GM21423 (cell line): ENCODE results near the gene AARS2.

Experiments
- ATAC-seq: cut with Tn5 transposase; IDR thresholded peaks from one replicate; pipeline ENCODE4 v1.9.1; 2021; ENCODE audit warnings: mild to moderate bottlenecking, moderate library complexity; ENCODE audit not compliant: unreplicated experiment

The AARS2 gene

GRCh38 chr6:44264154-44265006 lies 48.8 kb downstream of the AARS2 start:
- peak; percentile 31 for ATAC-seq

GRCh38 chr6:44263354-44264100 lies 49.6 kb downstream of the AARS2 start:
- ATAC-seq: no peak

GRCh38 chr6:44262467-44263353 lies 50.4 kb downstream of the AARS2 start:
- no peak for ATAC-seq

GRCh38 chr6:44261581-44261980 lies 51.6 kb downstream of the AARS2 start:
- no peak for ATAC-seq

- ATAC-seq: no peak
Measured at GRCh38 chr6:44260451-44261297, 52.5 kb downstream of the AARS2 start.

- no peak for ATAC-seq
Measured at GRCh38 chr6:44260011-44260410, 53.1 kb downstream of the AARS2 start.

- no peak for ATAC-seq
Measured at GRCh38 chr6:44258921-44259320, 54.2 kb downstream of the AARS2 start.

- no peak for ATAC-seq
Measured at GRCh38 chr6:44258325-44258863, 54.8 kb downstream of the AARS2 start.

GRCh38 chr6:44257753-44258324 lies 55.3 kb downstream of the AARS2 start:
- ATAC-seq: peak; percentile 12

GRCh38 chr6:44257025-44257752 lies 56.0 kb downstream of the AARS2 start, which contains the start of gene SLC35B2:
SLC35B2 (minus strand) TSS chr6:44257528; CDS start chr6:44257410, 118 bp downstream.
- peak; percentile 48 for ATAC-seq

GRCh38 chr6:44256775-44257024 lies 56.4 kb downstream of the AARS2 start:
- no peak for ATAC-seq

GRCh38 chr6:44255871-44256774 lies 57.0 kb downstream of the AARS2 start:
- no peak for ATAC-seq

GRCh38 chr6:44255105-44255808 lies 57.9 kb downstream of the AARS2 start:
- ATAC-seq: no peak

GRCh38 chr6:44254191-44255104 lies 58.7 kb downstream of the AARS2 start:
- ATAC-seq: no peak

- ATAC-seq: no peak
Measured at GRCh38 chr6:44253307-44254101, 59.6 kb downstream of the AARS2 start.
